ENCODE results near the gene SEBOX.

DNA sequence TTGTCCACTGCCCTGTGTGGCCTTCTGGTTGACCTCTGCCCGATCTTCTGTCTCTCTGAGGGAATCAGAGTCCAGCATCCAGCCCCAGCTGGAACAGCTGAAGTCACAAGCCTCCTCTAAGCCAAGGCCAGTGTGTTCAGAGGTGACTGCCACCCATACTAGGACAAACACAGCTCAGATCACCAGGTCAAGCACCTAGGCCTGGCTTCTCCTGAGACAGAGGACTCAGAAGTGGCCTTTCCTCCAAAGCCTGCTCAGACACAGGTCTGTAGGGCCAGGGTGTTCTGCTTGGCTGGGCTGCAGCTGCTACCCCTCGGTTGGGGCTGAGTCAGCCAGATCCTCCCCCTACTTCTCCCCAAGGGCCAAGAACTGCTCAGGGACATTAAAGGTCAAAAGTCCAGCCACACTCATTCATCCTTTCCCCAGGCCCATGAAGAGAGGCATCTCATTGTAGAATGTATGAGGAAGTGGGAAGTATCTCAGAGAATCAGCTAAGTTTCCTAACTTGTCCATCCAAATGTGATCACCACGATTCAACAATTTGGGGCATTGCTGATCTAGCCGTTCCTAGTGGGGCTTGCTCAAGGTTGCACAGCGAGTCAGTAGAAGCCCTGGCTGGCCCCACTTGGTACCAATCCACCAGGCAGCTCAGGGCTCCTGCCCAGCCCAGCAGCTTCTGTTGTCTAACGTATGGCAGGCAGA is 33.4 kb upstream of the SEBOX start:
- TF ChIP-seq, protein P1, sequence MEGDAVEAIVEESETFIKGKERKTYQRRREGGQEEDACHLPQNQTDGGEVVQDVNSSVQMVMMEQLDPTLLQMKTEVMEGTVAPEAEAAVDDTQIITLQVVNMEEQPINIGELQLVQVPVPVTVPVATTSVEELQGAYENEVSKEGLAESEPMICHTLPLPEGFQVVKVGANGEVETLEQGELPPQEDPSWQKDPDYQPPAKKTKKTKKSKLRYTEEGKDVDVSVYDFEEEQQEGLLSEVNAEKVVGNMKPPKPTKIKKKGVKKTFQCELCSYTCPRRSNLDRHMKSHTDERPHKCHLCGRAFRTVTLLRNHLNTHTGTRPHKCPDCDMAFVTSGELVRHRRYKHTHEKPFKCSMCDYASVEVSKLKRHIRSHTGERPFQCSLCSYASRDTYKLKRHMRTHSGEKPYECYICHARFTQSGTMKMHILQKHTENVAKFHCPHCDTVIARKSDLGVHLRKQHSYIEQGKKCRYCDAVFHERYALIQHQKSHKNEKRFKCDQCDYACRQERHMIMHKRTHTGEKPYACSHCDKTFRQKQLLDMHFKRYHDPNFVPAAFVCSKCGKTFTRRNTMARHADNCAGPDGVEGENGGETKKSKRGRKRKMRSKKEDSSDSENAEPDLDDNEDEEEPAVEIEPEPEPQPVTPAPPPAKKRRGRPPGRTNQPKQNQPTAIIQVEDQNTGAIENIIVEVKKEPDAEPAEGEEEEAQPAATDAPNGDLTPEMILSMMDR (IDR thresholded peaks at IDR 0.05) = no peak
- TF ChIP-seq EP300 (IDR thresholded peaks at IDR 0.05) = no peak
- TF ChIP-seq POLR2AphosphoS5 (IDR thresholded peaks at IDR 0.05) = no peak
